ENCODE measurements around the gene DYNLT2B. TPM values are rescaled to one million over a fixed set of nuclear protein-coding genes. Genes with fewer than 3 reads are reported as not detected.
A peak's percentile ranks its signal among the peaks of the same experiment; 100 is the strongest.
"Not testable (repeated sequence)": the region's sequence is repeated elsewhere in the genome, so short reads cannot be mapped to it uniquely, and the experiment has no call there.

Gene DYNLT2B
- polyA plus RNA-seq, 3 donors = 2.5 to 3.0 (median 2.7) TPM

DNA sequence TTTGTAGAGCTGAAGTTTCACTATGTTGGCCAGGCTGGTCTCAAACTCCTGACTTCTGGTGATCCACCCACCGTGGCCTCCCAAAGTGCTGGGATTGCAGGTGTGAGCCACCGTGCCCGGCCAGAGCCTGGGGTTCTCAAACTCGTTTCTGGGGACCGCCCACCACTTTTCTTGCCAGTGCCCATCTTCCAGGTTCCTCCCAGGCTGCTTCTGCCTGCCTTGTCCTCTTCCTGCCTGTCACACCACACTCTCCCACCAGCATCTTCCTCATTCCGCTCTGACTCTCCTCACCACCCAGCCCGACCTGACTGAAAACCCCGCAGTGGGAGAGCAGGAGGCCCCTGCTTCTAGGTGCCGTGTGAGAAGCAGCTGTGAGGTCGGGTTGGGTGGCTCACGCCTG is 3.1 kb upstream of the DYNLT2B start:
- 34% methylated on average over 7 of the region's 11 CpGs for WGBS (ENCODE audit: insufficient coverage)
- H3K4me3 ChIP-seq (replicated peaks in 1 of 3; ENCODE audit: low read depth in 2 of 3, low read length in 3 of 3) = peak overlapping the region in 1 of 3 experiments; percentile 54
- no peaks in the 10 kb centered on the region for H3K9me3 ChIP-seq (replicated peaks in 1 of 2; ENCODE audit: control insufficient read depth in 1 of 2, insufficient read depth in 1 of 2, low read length in 2 of 2)
- no peaks in the 10 kb centered on the region for H3K36me3 ChIP-seq (replicated peaks in 1 of 2; ENCODE audit: control insufficient read depth in 1 of 2, insufficient read depth in 2 of 2, low read length in 2 of 2)
- peaks cover 39% of the 10 kb centered on the region for H3K4me1 Mint-ChIP-seq
- H3K4me2 ChIP-seq (replicated peaks; ENCODE audit: extremely low read depth, low read length, poor library complexity, severe bottlenecking) = peak overlapping the region; percentile 48
- intact Hi-C loops (cut with micrococcal nuclease) = no loop called here
- peak overlapping the region; percentile 49 to 56 for H3K4me3 Mint-ChIP-seq
- peak overlapping the region; percentile 46 for H2AFZ ChIP-seq (ENCODE audit: insufficient read depth, low read depth, low read length, poor library complexity, severe bottlenecking)
- no peak for TF ChIP-seq CTCF (IDR thresholded peaks at IDR 0.05)
- peaks cover 0 to 1% (median 0%) of the 10 kb centered on the region in 7 donors for H3K9me3 Mint-ChIP-seq
- H3K4me1 ChIP-seq (ENCODE audit: control insufficient read depth in 1 of 2, insufficient read depth in 2 of 2, low read length in 2 of 2) = peaks cover 20 to 35% of the 10 kb centered on the region in 2 donors
- H3K9ac ChIP-seq (ENCODE audit: insufficient read depth, low read length, poor library complexity, severe bottlenecking) = peak overlapping the region; percentile 15
- peak; percentile 60 to 71 (median 67) for DNase-seq
- peak overlapping the region; percentile 17 to 62 for H3K27ac ChIP-seq (ENCODE audit: low read depth in 1 of 2, low read length in 2 of 2)
- peaks cover 0 to 7% (median 0%) of the 10 kb centered on the region in 3 donors for H3K27me3 Mint-ChIP-seq (ENCODE audit: low read depth in 3 of 3)
- no peaks in the 10 kb centered on the region for H3K36me3 Mint-ChIP-seq
- no peaks in the 10 kb centered on the region for H4K20me1 ChIP-seq (ENCODE audit: insufficient read depth, low read length)
- peaks cover 5% of the 10 kb centered on the region for H3K79me2 ChIP-seq (ENCODE audit: insufficient read depth, low read length)
- H3K27me3 ChIP-seq (ENCODE audit: control insufficient read depth in 2 of 2, insufficient read depth in 2 of 2, low read length in 2 of 2) = no peaks in the 10 kb centered on the region
- H3K27ac Mint-ChIP-seq = peak overlapping the region; percentile 1 to 86 (median 68)

DNA sequence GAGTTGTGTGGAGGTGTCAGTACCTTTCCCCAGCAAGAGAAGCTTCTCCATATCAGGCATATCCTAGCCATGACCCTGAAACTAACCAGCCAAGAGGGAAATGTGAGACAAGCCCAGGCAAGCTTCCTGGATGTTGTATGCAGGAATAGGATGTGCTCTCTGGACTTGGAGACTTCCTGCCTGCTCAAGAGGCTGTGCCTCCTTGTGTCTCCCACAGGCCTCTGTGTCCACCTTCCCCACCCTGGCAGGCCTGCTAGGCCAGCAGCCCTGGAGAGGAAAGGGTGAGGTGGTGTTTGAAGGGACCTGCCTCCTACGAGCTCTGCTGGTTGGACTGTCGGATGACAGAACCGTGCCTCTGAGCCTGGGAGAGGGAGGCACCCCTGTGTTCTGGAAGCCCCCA is 2.1 kb upstream of the DYNLT2B start:
- peaks cover 39% of the 10 kb centered on the region for H3K4me1 Mint-ChIP-seq
- Histone ChIP-seq H3K9ac (ENCODE audit: insufficient read depth, low read length, poor library complexity, severe bottlenecking) (no peak overlapping the region), H4K20me1 (ENCODE audit: insufficient read depth, low read length) (no peaks in the 10 kb centered on the region), H3K4me2 (replicated peaks; ENCODE audit: extremely low read depth, low read length, poor library complexity, severe bottlenecking) (no peak overlapping the region), H3K36me3 (replicated peaks in 1 of 2; ENCODE audit: control insufficient read depth in 1 of 2, insufficient read depth in 2 of 2, low read length in 2 of 2) (no peaks in the 10 kb centered on the region), H3K4me1 (ENCODE audit: control insufficient read depth in 1 of 2, insufficient read depth in 2 of 2, low read length in 2 of 2) (peaks cover 20 to 35% of the 10 kb centered on the region in 2 donors), H2AFZ (ENCODE audit: insufficient read depth, low read depth, low read length, poor library complexity, severe bottlenecking) (peak overlapping the region; percentile 42), H3K27ac (ENCODE audit: low read depth in 1 of 2, low read length in 2 of 2) (peak overlapping the region in 1 of 2 donors; percentile 6), H3K79me2 (ENCODE audit: insufficient read depth, low read length) (peaks cover 5% of the 10 kb centered on the region), H3K4me3 (replicated peaks in 1 of 3; ENCODE audit: low read depth in 2 of 3, low read length in 3 of 3) (no peak overlapping the region), H3K27me3 (ENCODE audit: control insufficient read depth in 2 of 2, insufficient read depth in 2 of 2, low read length in 2 of 2) (no peaks in the 10 kb centered on the region), H3K9me3 (replicated peaks in 1 of 2; ENCODE audit: control insufficient read depth in 1 of 2, insufficient read depth in 1 of 2, low read length in 2 of 2) (no peaks in the 10 kb centered on the region)
- peaks cover 0 to 1% (median 0%) of the 10 kb centered on the region in 7 donors for H3K9me3 Mint-ChIP-seq
- peak overlapping the region in 1 of 2 donors; percentile 41 for H3K4me3 Mint-ChIP-seq
- peaks cover 0 to 4% (median 0%) of the 10 kb centered on the region in 3 donors for H3K27me3 Mint-ChIP-seq (ENCODE audit: low read depth in 3 of 3)
- H3K27ac Mint-ChIP-seq = peak overlapping the region in 1 of 7 donors; percentile 56
- 60% methylated on average over 2 of the region's 3 CpGs for WGBS (ENCODE audit: insufficient coverage)
- intact Hi-C loops (cut with micrococcal nuclease) = no loop called here
- H3K36me3 Mint-ChIP-seq = no peaks in the 10 kb centered on the region
- no peak for DNase-seq
- TF ChIP-seq CTCF (IDR thresholded peaks at IDR 0.05) = no peak

GRCh38 chr3:196316799-196317686 is 997 bp downstream of the DYNLT2B start:
- H3K79me2 ChIP-seq (ENCODE audit: insufficient read depth, low read length); H3K9me3 Mint-ChIP-seq; H3K27me3 Mint-ChIP-seq (ENCODE audit: low read depth in 3 of 3); H3K36me3 ChIP-seq (replicated peaks in 1 of 2; ENCODE audit: control insufficient read depth in 1 of 2, insufficient read depth in 2 of 2, low read length in 2 of 2); H3K36me3 Mint-ChIP-seq; H4K20me1 ChIP-seq (ENCODE audit: insufficient read depth, low read length); H3K27me3 ChIP-seq (ENCODE audit: control insufficient read depth in 2 of 2, insufficient read depth in 2 of 2, low read length in 2 of 2); H3K9me3 ChIP-seq (replicated peaks in 1 of 2; ENCODE audit: control insufficient read depth in 1 of 2, insufficient read depth in 1 of 2, low read length in 2 of 2): not testable (repeated sequence)
- peaks cover 28% of the 10 kb centered on the region for H3K4me1 Mint-ChIP-seq
- peak overlapping the region; percentile 87 for H3K9ac ChIP-seq (ENCODE audit: insufficient read depth, low read length, poor library complexity, severe bottlenecking)
- H3K4me3 ChIP-seq (replicated peaks in 1 of 3; ENCODE audit: low read depth in 2 of 3, low read length in 3 of 3) = peak overlapping the region; percentile 64 to 88 (median 82)
- H3K4me3 Mint-ChIP-seq = peak overlapping the region; percentile 93 to 97
- peak overlapping the region; percentile 74 for H3K4me2 ChIP-seq (replicated peaks; ENCODE audit: extremely low read depth, low read length, poor library complexity, severe bottlenecking)
- intact Hi-C loops (cut with micrococcal nuclease) = loop anchor here in 1 of 2 donors (5.0 to 10.0 kb wide), 2 partner anchors 40 to 98 kb away; no protein-coding TSS in a partner anchor
- peak in 1 of 3 donors; percentile 34 for DNase-seq
- peak overlapping the region; percentile 92 for H2AFZ ChIP-seq (ENCODE audit: insufficient read depth, low read depth, low read length, poor library complexity, severe bottlenecking)
- WGBS (ENCODE audit: insufficient coverage) = 18% methylated on average over 14 of the region's 17 CpGs
- H3K27ac ChIP-seq (ENCODE audit: low read depth in 1 of 2, low read length in 2 of 2) = peak overlapping the region; percentile 72 to 83
- H3K27ac Mint-ChIP-seq = peak overlapping the region; percentile 85 to 94 (median 91)
- peaks cover 16 to 26% of the 10 kb centered on the region in 2 donors for H3K4me1 ChIP-seq (ENCODE audit: control insufficient read depth in 1 of 2, insufficient read depth in 2 of 2, low read length in 2 of 2)
